Trophoblast cell (in vitro differentiated cells and primary cell): ENCODE measurements around the gene KCNN3.

Experiments
- DNase-seq, 2 donors: peaks; one replicate each; pipeline ENCODE4 v3.0.0-alpha.2; 2016
- H2AFZ ChIP-seq: 2 replicates; pipeline ENCODE4 v1.6.1; 2013; ENCODE audit warnings: low read length, moderate library complexity, mild to moderate bottlenecking; ENCODE audit not compliant: insufficient read depth, poor library complexity
- H2AK5ac ChIP-seq: 2 replicates; pipeline ENCODE4 v1.6.1; 2013; ENCODE audit warnings: mild to moderate bottlenecking, low read length
- H2BK120ac ChIP-seq: 2 replicates; pipeline ENCODE4 v1.6.1; 2013; ENCODE audit warnings: low read length, mild to moderate bottlenecking, moderate library complexity; ENCODE audit not compliant: insufficient read depth, poor library complexity
- H2BK12ac ChIP-seq: 2 replicates; pipeline ENCODE4 v1.6.1; 2013; ENCODE audit warnings: mild to moderate bottlenecking, low read length, moderate library complexity
- H2BK5ac ChIP-seq: 2 replicates; pipeline ENCODE4 v1.6.1; 2013; ENCODE audit warnings: low read length, low read depth, moderate library complexity, mild to moderate bottlenecking; ENCODE audit not compliant: poor library complexity
- H3K14ac ChIP-seq: 2 replicates; pipeline ENCODE4 v1.6.1; 2013; ENCODE audit warnings: mild to moderate bottlenecking, low read length
- H3K18ac ChIP-seq: 2 replicates; pipeline ENCODE4 v1.6.1; 2013; ENCODE audit warnings: mild to moderate bottlenecking, low read length
- H3K23ac ChIP-seq: 2 replicates; pipeline ENCODE4 v1.6.1; 2013; ENCODE audit warnings: low read length
- H3K27ac ChIP-seq: 2 replicates; pipeline ENCODE4 v1.5.1; 2013; ENCODE audit warnings: low read depth, mild to moderate bottlenecking, inconsistent platforms, low read length, moderate library complexity
- H3K27me3 ChIP-seq: 2 replicates; pipeline ENCODE4 v1.6.1; 2013; ENCODE audit warnings: inconsistent platforms, mild to moderate bottlenecking, low read length, moderate library complexity; ENCODE audit not compliant: insufficient read depth
- H3K36me3 ChIP-seq, 2 experiments: 1 replicate in 1 of 2; 2 replicates in 1 of 2; pipeline ENCODE4 v1.6.1; 2013; ENCODE audit warnings: low read length in 2 of 2, mild to moderate bottlenecking in 2 of 2, moderate library complexity in 1 of 2; ENCODE audit not compliant: insufficient read depth in 2 of 2, control insufficient read depth in 1 of 2
- H3K4ac ChIP-seq: 2 replicates; pipeline ENCODE4 v1.6.1; 2013; ENCODE audit warnings: low read depth, mild to moderate bottlenecking, low read length, moderate library complexity
- H3K4me1 ChIP-seq, 2 experiments: 1 replicate in 1 of 2; 2 replicates in 1 of 2; pipeline ENCODE4 v1.6.1; 2013; ENCODE audit warnings: low read length in 2 of 2, mild to moderate bottlenecking in 2 of 2, moderate library complexity in 1 of 2; ENCODE audit not compliant: insufficient read depth in 2 of 2, control insufficient read depth in 1 of 2
- H3K4me2 ChIP-seq: 2 replicates; pipeline ENCODE4 v1.6.1; 2013; ENCODE audit warnings: inconsistent platforms, mild to moderate bottlenecking, low read length, moderate library complexity
- H3K4me3 ChIP-seq: 2 replicates; pipeline ENCODE4 v1.5.1; 2013; ENCODE audit warnings: mild to moderate bottlenecking, low read depth, low read length, inconsistent platforms
- H3K79me1 ChIP-seq: one replicate; pipeline ENCODE4 v1.6.1; 2013; ENCODE audit warnings: low read length
- H3K79me2 ChIP-seq: 2 replicates; pipeline ENCODE4 v1.6.1; 2013; ENCODE audit warnings: low read length, mild to moderate bottlenecking; ENCODE audit not compliant: control insufficient read depth, insufficient read depth, poor library complexity
- H3K9ac ChIP-seq: 2 replicates; pipeline ENCODE4 v1.6.1; 2013; ENCODE audit warnings: mild to moderate bottlenecking, low read length
- H3K9me3 ChIP-seq: 2 replicates; pipeline ENCODE4 v1.6.1; 2013; ENCODE audit warnings: low read depth, mild to moderate bottlenecking, control low read depth, inconsistent platforms, low read length; ENCODE audit not compliant: insufficient read depth
- H4K12ac ChIP-seq: 2 replicates; pipeline ENCODE4 v1.6.1; 2013; ENCODE audit warnings: low read depth, mild to moderate bottlenecking, low read length, moderate library complexity
- H4K8ac ChIP-seq: 2 replicates; pipeline ENCODE4 v1.6.1; 2013; ENCODE audit warnings: low read depth, mild to moderate bottlenecking, low read length, moderate library complexity
- H4K91ac ChIP-seq: one replicate; pipeline ENCODE4 v1.6.1; 2013; ENCODE audit warnings: low read depth, mild to moderate bottlenecking, low read length, moderate library complexity
- WGBS: extraction: QIAGEN DNeasy Blood & Tissue Kit; methylation state at CpG from one replicate; pipeline ENCODE4 v1.1.7; 2013; ENCODE audit warnings: missing lambda C conversion rate; ENCODE audit not compliant: insufficient read length, insufficient coverage; ENCODE audit errors: extremely low coverage; 5-methylcytosine and 5-hydroxymethylcytosine counted together

KCNN3 gene

GRCh38 chr1:154797175-154797574 lies 72.9 kb downstream of the KCNN3 start:
- Histone ChIP-seq H4K12ac (no peak overlapping the region), H2BK5ac (no peak overlapping the region), H2AK5ac (no peak overlapping the region), H3K36me3 (no peaks in the 10 kb centered on the region), H3K9me3 (no peaks in the 10 kb centered on the region), H2BK12ac (no peak overlapping the region), H4K91ac (no peak overlapping the region), H2BK120ac (no peak overlapping the region), H3K18ac (no peak overlapping the region), H3K9ac (no peak overlapping the region), H3K4ac (no peak overlapping the region), H2AFZ (no peak overlapping the region), H3K27ac (no peak overlapping the region), H3K14ac (no peak overlapping the region), H3K4me1 (no peaks in the 10 kb centered on the region), H3K79me2 (no peaks in the 10 kb centered on the region), H3K27me3 (no peaks in the 10 kb centered on the region), H3K23ac (no peak overlapping the region), H4K8ac (no peak overlapping the region), H3K4me3 (no peak overlapping the region), H3K4me2 (no peak overlapping the region), H3K79me1 (no peaks in the 10 kb centered on the region)
- WGBS, result no CpG with 5 or more reads among the region's 6 CpGs
- no peak for DNase-seq

DNA sequence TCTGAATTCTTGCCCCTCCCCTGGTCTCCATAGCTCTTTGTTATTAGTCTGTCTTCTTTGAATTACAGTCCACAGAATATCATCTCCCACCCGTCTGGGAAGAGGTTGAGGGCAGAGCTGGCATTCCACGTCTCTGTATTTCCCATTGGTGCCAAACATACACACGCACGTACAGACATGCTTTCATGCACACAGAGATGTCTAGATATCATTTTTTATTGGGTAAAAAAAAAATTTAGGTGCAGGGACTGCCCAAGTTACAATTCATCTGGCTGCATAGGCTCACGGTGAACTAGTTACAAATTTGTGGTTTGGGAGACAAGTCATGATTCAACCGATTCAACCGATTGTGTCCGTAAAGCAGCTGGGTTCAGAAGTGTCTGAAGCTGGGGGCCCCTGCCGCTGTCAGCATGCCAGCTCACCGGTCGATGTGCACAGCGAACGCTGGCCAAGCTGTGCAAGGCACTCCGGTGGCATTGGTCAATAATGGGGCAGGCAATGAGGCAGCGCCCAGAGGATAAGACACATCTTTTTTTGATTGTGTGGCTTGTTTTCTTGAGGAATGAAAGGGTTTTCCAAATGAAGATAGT lies 73.7 kb downstream of the KCNN3 start:
- H3K4ac ChIP-seq, result no peak overlapping the region
- H3K14ac ChIP-seq, result no peak overlapping the region
- no peak overlapping the region for H2BK5ac ChIP-seq
- no peak overlapping the region for H3K4me3 ChIP-seq
- H3K27ac ChIP-seq, result no peak overlapping the region
- no peak overlapping the region for H2BK12ac ChIP-seq
- H2BK120ac ChIP-seq, result no peak overlapping the region
- H3K79me2 ChIP-seq, result no peaks in the 10 kb centered on the region
- H3K9me3 ChIP-seq, result no peaks in the 10 kb centered on the region
- H3K79me1 ChIP-seq, result no peaks in the 10 kb centered on the region
- no peak overlapping the region for H4K91ac ChIP-seq
- H2AK5ac ChIP-seq, result no peak overlapping the region
- no CpG with 5 or more reads among the region's 15 CpGs for WGBS
- H3K36me3 ChIP-seq, result no peaks in the 10 kb centered on the region
- H4K12ac ChIP-seq, result no peak overlapping the region
- no peak overlapping the region for H3K23ac ChIP-seq
- H3K9ac ChIP-seq, result no peak overlapping the region
- H2AFZ ChIP-seq, result no peak overlapping the region
- no peaks in the 10 kb centered on the region for H3K27me3 ChIP-seq
- no peak overlapping the region for H4K8ac ChIP-seq
- no peak overlapping the region for H3K18ac ChIP-seq
- no peak overlapping the region for H3K4me2 ChIP-seq
- H3K4me1 ChIP-seq, result no peaks in the 10 kb centered on the region
- no peak for DNase-seq

DNA sequence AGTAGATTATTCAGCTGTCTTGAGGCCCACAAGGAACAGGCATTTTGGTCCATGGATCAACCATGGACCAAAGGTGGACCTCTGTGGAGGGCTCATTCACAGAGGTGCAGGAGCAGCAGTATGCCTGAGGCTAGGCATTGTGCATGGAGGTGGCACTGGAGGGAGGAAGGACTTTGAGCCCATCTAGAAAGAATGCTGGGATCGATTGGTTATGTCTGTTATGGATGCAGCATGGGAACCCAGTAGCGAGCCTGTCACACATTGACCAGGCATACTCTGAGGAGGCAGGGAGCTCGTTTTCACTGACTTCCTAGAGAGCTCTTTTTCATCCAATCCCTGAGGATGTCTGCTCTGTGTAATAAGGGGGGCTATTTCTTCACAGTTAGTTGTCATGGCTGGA lies 75.5 kb downstream of the KCNN3 start:
- Histone ChIP-seq H3K18ac (no peak overlapping the region), H4K8ac (no peak overlapping the region), H3K27me3 (no peaks in the 10 kb centered on the region), H2BK120ac (no peak overlapping the region), H3K36me3 (no peaks in the 10 kb centered on the region), H3K9ac (no peak overlapping the region), H4K12ac (no peak overlapping the region), H3K4me2 (no peak overlapping the region), H2AK5ac (no peak overlapping the region), H3K14ac (no peak overlapping the region), H3K9me3 (no peaks in the 10 kb centered on the region), H3K4me1 (no peaks in the 10 kb centered on the region), H2AFZ (no peak overlapping the region), H2BK12ac (no peak overlapping the region), H3K23ac (no peak overlapping the region), H3K27ac (no peak overlapping the region), H3K79me1 (no peaks in the 10 kb centered on the region), H3K4ac (no peak overlapping the region), H4K91ac (no peak overlapping the region), H2BK5ac (no peak overlapping the region), H3K79me2 (no peaks in the 10 kb centered on the region), H3K4me3 (no peak overlapping the region)
- no peak for DNase-seq
- no CpG with 5 or more reads among the region's 3 CpGs for WGBS

GRCh38 chr1:154793685-154794084 lies 76.4 kb downstream of the KCNN3 start:
- no peak for DNase-seq
- no peak overlapping the region for H4K12ac ChIP-seq
- H3K79me1 ChIP-seq, result no peaks in the 10 kb centered on the region
- H3K9me3 ChIP-seq, result no peaks in the 10 kb centered on the region
- no peak overlapping the region for H3K4me3 ChIP-seq
- no peaks in the 10 kb centered on the region for H3K36me3 ChIP-seq
- no peak overlapping the region for H2AFZ ChIP-seq
- H3K27me3 ChIP-seq, result no peaks in the 10 kb centered on the region
- no peaks in the 10 kb centered on the region for H3K79me2 ChIP-seq
- H3K4me2 ChIP-seq, result no peak overlapping the region
- H3K4me1 ChIP-seq, result no peaks in the 10 kb centered on the region
- no peak overlapping the region for H3K27ac ChIP-seq
- no CpG with 5 or more reads among the region's 7 CpGs for WGBS
- H3K4ac ChIP-seq, result no peak overlapping the region
- no peak overlapping the region for H3K9ac ChIP-seq
- H4K91ac ChIP-seq, result no peak overlapping the region
- H3K14ac ChIP-seq, result no peak overlapping the region
- no peak overlapping the region for H3K18ac ChIP-seq
- H2BK5ac ChIP-seq, result no peak overlapping the region
- no peak overlapping the region for H2BK120ac ChIP-seq
- H2BK12ac ChIP-seq, result no peak overlapping the region
- no peak overlapping the region for H2AK5ac ChIP-seq
- H4K8ac ChIP-seq, result no peak overlapping the region
- no peak overlapping the region for H3K23ac ChIP-seq
